Tibial artery (tissue), 4 donors: ENCODE results near the gene TRMT1.

Experiments used
- DNase-seq, 2 donors: peaks; one replicate each; pipeline ENCODE4 v3.0.0-alpha.2; 2019
- H3K27ac ChIP-seq, 2 donors: fragments of 200-600 bp; sonication (generic) in 1 of 2; 1 replicate in 1 of 2; 2 replicates in 1 of 2; pipeline ENCODE4 v1.5.1; 2018 to 2019; ENCODE audit warnings: mild to moderate bottlenecking in 1 of 2
- H3K27me3 ChIP-seq, 2 donors: fragments of 200-600 bp; sonication (generic) in 1 of 2; one replicate each; pipeline versions ENCODE4 v1.5.1 to v1.6.0; 2016 to 2019
- H3K36me3 ChIP-seq, 3 donors: fragments of 200-600 bp; sonication (generic) in 2 of 3; one replicate each; pipeline ENCODE4 v1.5.1; 2016 to 2019; ENCODE audit warnings: mild to moderate bottlenecking in 2 of 3
- H3K4me1 ChIP-seq, 4 donors: fragments of 200-600 bp; sonication (generic) in 2 of 4; 1 replicate in 3 of 4; 2 replicates in 1 of 4; pipeline ENCODE4 v1.5.1; 2016 to 2019
- H3K4me3 ChIP-seq, 2 donors: fragments of 200-600 bp; sonication (generic) in 1 of 2; 1 replicate in 1 of 2; 2 replicates in 1 of 2; pipeline ENCODE4 v1.5.1; 2018 to 2019; ENCODE audit warnings: mild to moderate bottlenecking in 2 of 2
- H3K9me3 ChIP-seq, 3 donors: fragments of 200-600 bp; sonication (generic) in 1 of 3; one replicate each; pipeline ENCODE4 v1.5.1; 2016 to 2019
- intact Hi-C: fragments of 100-400 bp; cut with DNase I; formaldehyde crosslinking; loops from one replicate; pipeline ENCODE4 v1.15.0; 2023; ENCODE audit warnings: low total_unique reads
- TF ChIP-seq, protein P1 (sequence below), 2 experiments: fragments of 200-600 bp in 1 of 2; fragments of 450-650 bp in 1 of 2; IDR thresholded peaks; one replicate each; pipeline ENCODE4 v1.5.1; 2017 to 2019; ENCODE audit warnings: antibody characterized with exemption in 2 of 2, mild to moderate bottlenecking in 1 of 2, moderate library complexity in 1 of 2

Gene TRMT1

GRCh38 chr19:13066226-13066625 lies 50.3 kb downstream of the TRMT1 start:
- intact Hi-C loops, result no loop called here
- Histone ChIP-seq H3K4me3 (peak overlapping the region in 1 of 2 donors; percentile 3), H3K27me3 (no peaks in the 10 kb centered on the region), H3K27ac (peak overlapping the region; percentile 92 to 99), H3K36me3 (no peaks in the 10 kb centered on the region), H3K9me3 (no peaks in the 10 kb centered on the region), H3K4me1 (peaks cover 37 to 100% (median 97%) of the 10 kb centered on the region in 4 donors)
- TF ChIP-seq, protein P1, sequence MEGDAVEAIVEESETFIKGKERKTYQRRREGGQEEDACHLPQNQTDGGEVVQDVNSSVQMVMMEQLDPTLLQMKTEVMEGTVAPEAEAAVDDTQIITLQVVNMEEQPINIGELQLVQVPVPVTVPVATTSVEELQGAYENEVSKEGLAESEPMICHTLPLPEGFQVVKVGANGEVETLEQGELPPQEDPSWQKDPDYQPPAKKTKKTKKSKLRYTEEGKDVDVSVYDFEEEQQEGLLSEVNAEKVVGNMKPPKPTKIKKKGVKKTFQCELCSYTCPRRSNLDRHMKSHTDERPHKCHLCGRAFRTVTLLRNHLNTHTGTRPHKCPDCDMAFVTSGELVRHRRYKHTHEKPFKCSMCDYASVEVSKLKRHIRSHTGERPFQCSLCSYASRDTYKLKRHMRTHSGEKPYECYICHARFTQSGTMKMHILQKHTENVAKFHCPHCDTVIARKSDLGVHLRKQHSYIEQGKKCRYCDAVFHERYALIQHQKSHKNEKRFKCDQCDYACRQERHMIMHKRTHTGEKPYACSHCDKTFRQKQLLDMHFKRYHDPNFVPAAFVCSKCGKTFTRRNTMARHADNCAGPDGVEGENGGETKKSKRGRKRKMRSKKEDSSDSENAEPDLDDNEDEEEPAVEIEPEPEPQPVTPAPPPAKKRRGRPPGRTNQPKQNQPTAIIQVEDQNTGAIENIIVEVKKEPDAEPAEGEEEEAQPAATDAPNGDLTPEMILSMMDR (IDR thresholded peaks at IDR 0.05), result no peak
- no peak for DNase-seq

DNA sequence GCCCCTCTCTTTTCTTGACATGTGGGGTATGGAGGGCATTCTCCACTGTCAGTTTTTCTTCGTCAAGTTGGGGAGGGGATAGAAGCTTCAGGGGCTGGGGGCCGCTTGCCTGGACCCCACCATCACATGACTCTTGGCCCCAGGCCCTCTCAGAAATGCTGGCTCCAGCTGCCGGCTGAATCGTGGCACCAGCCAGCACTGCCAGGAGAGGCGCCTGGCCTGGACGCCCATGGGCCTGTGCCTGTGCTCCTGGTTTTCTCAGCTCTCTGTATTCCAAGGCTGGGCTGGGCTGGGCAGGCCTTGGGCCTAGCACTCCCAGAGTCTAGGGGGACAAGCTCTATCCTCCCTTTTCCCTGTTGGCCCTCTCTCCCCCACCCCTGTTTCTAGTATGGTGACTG lies 52.4 kb downstream of the TRMT1 start:
- peak overlapping the region; percentile 92 to 99 for H3K27ac ChIP-seq
- H3K4me3 ChIP-seq, result peak overlapping the region in 1 of 2 donors; percentile 1
- no peaks in the 10 kb centered on the region for H3K27me3 ChIP-seq
- intact Hi-C loops, result loop anchor here (5.0 kb wide), 1 partner anchor 67 kb away; the partner anchor contains the start of gene NFIX
- TF ChIP-seq, protein P1 (IDR thresholded peaks at IDR 0.05), result no peak
- no peaks in the 10 kb centered on the region for H3K36me3 ChIP-seq
- H3K9me3 ChIP-seq, result no peaks in the 10 kb centered on the region
- DNase-seq, result peak in 1 of 2 donors; percentile 84
- H3K4me1 ChIP-seq, result peaks cover 37 to 100% (median 97%) of the 10 kb centered on the region in 4 donors

DNA sequence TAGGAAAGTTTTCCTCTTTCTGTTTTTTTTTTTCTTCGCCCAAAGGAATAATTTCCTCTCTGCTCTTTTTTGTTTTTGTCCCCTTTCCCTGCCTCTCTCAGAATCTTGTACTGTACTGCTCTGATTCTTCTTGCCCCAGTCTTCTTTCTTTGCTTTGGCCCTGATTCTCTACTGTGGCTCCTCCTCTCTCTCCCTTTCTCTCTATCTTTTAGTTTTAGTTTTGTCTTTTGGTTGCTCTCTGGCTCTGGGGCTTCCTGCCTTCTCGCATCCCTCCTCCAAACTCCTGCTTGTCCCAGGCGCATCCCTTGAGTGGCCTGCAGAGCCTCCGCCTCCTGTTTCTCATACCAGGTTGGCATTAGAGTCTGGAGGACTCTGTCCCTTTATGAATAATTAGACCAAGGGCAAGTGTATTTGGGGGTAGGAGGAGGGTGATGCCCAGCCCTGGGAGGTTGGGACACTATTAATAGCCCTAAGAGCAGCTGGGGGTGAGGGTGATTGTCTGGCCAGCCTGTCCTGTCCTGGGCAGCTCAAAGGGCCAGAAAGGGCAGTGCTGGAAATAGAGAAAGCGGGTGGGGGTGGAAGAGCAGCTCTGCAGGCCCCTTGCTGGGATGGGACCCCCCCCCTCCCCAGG lies 53.0 kb downstream of the TRMT1 start:
- H3K27me3 ChIP-seq, result no peaks in the 10 kb centered on the region
- peak overlapping the region; percentile 92 to 99 for H3K27ac ChIP-seq
- H3K9me3 ChIP-seq, result no peaks in the 10 kb centered on the region
- peaks cover 37 to 100% (median 97%) of the 10 kb centered on the region in 4 donors for H3K4me1 ChIP-seq
- H3K36me3 ChIP-seq, result no peaks in the 10 kb centered on the region
- intact Hi-C loops, result loop anchor here (5.0 kb wide), 1 partner anchor 66 kb away; the partner anchor contains the start of gene NFIX
- DNase-seq, result peak; percentile 56 to 87
- peak overlapping the region in 1 of 2 donors; percentile 1 for H3K4me3 ChIP-seq
- TF ChIP-seq, protein P1 (IDR thresholded peaks at IDR 0.05), result no peak

DNA sequence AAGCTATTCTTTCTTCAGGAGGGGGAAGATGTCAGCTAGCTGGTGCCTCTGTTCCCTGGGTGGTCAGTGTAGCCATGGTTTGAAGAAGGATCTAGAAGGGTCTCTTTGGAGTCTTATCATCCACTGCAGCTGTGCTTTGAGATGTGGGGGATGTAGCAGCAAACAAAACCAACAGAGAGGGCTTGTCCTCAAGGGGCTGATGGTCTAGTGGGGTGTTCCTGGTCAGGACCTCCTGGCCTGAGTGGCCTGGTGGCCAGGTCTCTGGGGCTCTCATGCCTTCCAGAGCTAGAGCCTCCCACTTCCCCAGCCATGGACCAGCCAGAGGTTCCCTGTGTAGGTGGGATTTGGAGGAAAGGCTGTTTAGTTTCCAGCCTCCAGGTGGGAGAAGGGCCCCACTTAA lies 54.2 kb downstream of the TRMT1 start:
- DNase-seq, result no peak
- Histone ChIP-seq H3K36me3 (no peaks in the 10 kb centered on the region), H3K27me3 (no peaks in the 10 kb centered on the region), H3K27ac (peak overlapping the region; percentile 92 to 99), H3K4me3 (no peak overlapping the region), H3K4me1 (peaks cover 37 to 100% (median 97%) of the 10 kb centered on the region in 4 donors), H3K9me3 (no peaks in the 10 kb centered on the region)
- TF ChIP-seq, protein P1 (IDR thresholded peaks at IDR 0.05), result no peak
- intact Hi-C loops, result loop anchor here (5.0 kb wide), 1 partner anchor 65 kb away; the partner anchor contains the start of gene NFIX

DNA sequence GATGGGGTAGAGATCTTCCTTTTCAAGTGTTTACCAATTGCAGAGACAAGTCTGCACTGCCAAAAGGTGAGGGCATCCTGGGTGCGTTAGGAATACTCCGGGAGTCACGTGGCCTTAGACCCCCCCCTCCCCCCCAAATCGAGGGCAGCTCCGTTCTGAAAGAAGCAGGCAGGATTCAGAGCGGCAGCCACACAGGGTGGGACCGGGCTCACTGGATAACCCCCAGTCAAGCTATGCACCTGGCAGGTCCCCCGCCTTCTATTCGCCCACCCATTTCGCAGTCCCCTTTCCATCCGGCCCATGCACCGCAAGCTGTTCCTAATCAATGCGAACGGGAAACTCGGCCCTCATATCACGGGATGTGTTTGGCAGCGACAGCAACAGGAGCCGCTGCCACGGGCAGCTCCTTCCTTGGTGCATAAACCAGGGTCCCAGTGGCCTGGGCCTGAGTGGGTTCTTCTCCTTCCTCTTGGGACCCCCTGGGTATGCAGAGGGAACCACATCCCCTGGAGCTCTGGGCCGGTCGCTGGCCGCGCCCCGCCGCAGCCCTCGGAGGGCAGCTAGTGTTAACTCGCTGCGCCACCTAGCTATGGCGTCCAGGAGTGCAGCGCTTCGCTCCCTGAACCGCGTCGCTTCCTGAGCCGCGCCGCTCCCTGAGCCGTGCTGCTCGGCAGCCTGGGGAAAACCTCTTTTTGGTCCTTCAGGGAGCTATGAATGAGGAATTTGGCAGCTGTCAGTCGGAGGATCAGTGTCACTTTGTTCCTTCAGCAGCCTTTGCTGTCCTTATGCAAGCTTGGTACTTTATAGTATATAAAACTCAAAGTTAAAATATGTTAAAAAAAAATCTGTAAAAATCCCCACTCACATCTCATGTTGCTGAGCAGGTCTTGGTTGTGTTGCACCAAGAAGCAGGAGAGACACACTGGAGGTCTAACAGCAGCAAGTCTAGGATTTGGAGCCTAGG lies 55.3 kb downstream of the TRMT1 start:
- Histone ChIP-seq H3K27ac (peak overlapping the region; percentile 92 to 99), H3K4me3 (peak overlapping the region; percentile 41 to 51), H3K4me1 (peaks cover 30 to 100% (median 97%) of the 10 kb centered on the region in 4 donors), H3K36me3 (no peaks in the 10 kb centered on the region), H3K9me3 (no peaks in the 10 kb centered on the region), H3K27me3 (no peaks in the 10 kb centered on the region)
- peak; percentile 84 to 92 for DNase-seq
- intact Hi-C loops, result loop anchor here (5.0 kb wide), 1 partner anchor 64 kb away; the partner anchor contains the start of gene NFIX
- TF ChIP-seq, protein P1 (IDR thresholded peaks at IDR 0.05), result peak; percentile 95
